ENCODE data around the gene FA2H.

The FA2H gene

GRCh38 chr16:74737521-74737920 lies 37.1 kb downstream of the FA2H start:
- ChIA-PET CTCF (interaction anchor here (1.6 kb wide), 1 partner anchor 125 kb away, joined by 6 read pairs; no protein-coding TSS in a partner anchor), POLR2A (no interaction called here)
- TF ChIP-seq CTCF (IDR thresholded peaks at IDR 0.05; ENCODE audit: insufficient read depth, low read length, missing control alignments): no peak
- no peak for DNase-seq (ENCODE audit: low read depth, low spot score)
- H3K4me3 ChIP-seq (ENCODE audit: low read depth, low read length): no peak overlapping the region

GRCh38 chr16:74736531-74737157 lies 38.0 kb downstream of the FA2H start:
- no peak for DNase-seq (ENCODE audit: low read depth, low spot score)
- ChIA-PET POLR2A (no interaction called here), CTCF (interaction anchor here (0.9 to 1.1 kb wide), 3 partner anchors 12 to 126 kb away, joined by 3 to 4 read pairs (median 3); no protein-coding TSS in a partner anchor)
- TF ChIP-seq CTCF (IDR thresholded peaks at IDR 0.05; ENCODE audit: insufficient read depth, low read length, missing control alignments): no peak
- no peak overlapping the region for H3K4me3 ChIP-seq (ENCODE audit: low read depth, low read length)

DNA sequence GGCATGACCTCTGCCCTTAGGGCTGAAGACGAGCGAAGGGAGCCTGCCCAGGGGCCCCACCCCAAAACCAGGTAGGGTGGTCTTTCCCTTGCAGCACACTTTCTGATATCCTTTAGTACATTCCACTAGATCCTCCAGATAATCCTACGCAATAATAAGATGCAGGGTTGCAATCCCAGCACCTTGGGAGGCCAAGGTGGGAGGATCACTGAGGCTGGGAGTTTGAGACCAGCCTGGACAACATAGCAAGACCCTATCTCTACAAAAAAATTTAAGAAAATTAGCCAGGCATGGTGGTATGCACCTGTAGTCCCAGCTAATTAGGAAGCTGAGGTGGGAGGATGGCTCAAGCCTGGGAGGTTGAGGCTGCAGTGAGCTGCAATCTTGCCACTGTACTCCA lies 39.1 kb downstream of the FA2H start:
- no peak for TF ChIP-seq CTCF (IDR thresholded peaks at IDR 0.05; ENCODE audit: insufficient read depth, low read length, missing control alignments)
- DNase-seq (ENCODE audit: low read depth, low spot score): no peak
- CTCF ChIA-PET: interaction anchor here (0.9 to 1.5 kb wide), 4 partner anchors 13 to 127 kb away, joined by 3 to 4 read pairs (median 3); partner anchors contain the start of gene MLKL
- POLR2A ChIA-PET: no interaction called here
- H3K4me3 ChIP-seq (ENCODE audit: low read depth, low read length): no peak overlapping the region

- CTCF ChIA-PET: interaction anchor here (1.1 to 1.8 kb wide), 4 partner anchors 10 to 128 kb away, joined by 3 to 4 read pairs (median 3); partner anchors contain the start of gene MLKL
- POLR2A ChIA-PET: no interaction called here
- H3K4me3 ChIP-seq (ENCODE audit: low read depth, low read length): no peak overlapping the region
- no peak for DNase-seq (ENCODE audit: low read depth, low spot score)
- TF ChIP-seq CTCF (IDR thresholded peaks at IDR 0.05; ENCODE audit: insufficient read depth, low read length, missing control alignments): no peak
Observed at GRCh38 chr16:74735162-74735452, 39.5 kb downstream of the FA2H start.

- TF ChIP-seq CTCF (IDR thresholded peaks at IDR 0.05; ENCODE audit: insufficient read depth, low read length, missing control alignments): no peak
- CTCF ChIA-PET: interaction anchor here (1.1 to 1.8 kb wide), 4 partner anchors 10 to 128 kb away, joined by 3 to 4 read pairs (median 3); partner anchors contain the start of gene MLKL
- no peak overlapping the region for H3K4me3 ChIP-seq (ENCODE audit: low read depth, low read length)
- POLR2A ChIA-PET: no interaction called here
- DNase-seq (ENCODE audit: low read depth, low spot score): no peak
Observed at GRCh38 chr16:74734361-74735161, 40.1 kb downstream of the FA2H start.

- DNase-seq (ENCODE audit: low read depth, low spot score): no peak
- no peak overlapping the region for H3K4me3 ChIP-seq (ENCODE audit: low read depth, low read length)
- ChIA-PET CTCF (interaction anchor here (1.5 kb wide), 1 partner anchor 130 kb away, joined by 6 read pairs; no protein-coding TSS in a partner anchor), POLR2A (no interaction called here)
- TF ChIP-seq CTCF (IDR thresholded peaks at IDR 0.05; ENCODE audit: insufficient read depth, low read length, missing control alignments): no peak
Observed at GRCh38 chr16:74732707-74733350, 41.8 kb downstream of the FA2H start.

Data from AG04449 (cell line).